ENCODE measurements around the gene RALGPS1. TPM values are rescaled to one million over a fixed set of nuclear protein-coding genes. Genes with fewer than 3 reads are reported as not detected.

The RALGPS1 gene
- total RNA-seq, 2 donors from 2014 or later, result 15.3 to 79.4 TPM

GRCh38 chr9:127035948-127036347 lies 121.4 kb downstream of the RALGPS1 start:
- Histone ChIP-seq H3K4me1 (no peaks in the 10 kb centered on the region), H3K4me3 (no peak overlapping the region), H3K27me3 (no peaks in the 10 kb centered on the region), H3K9me3 (no peaks in the 10 kb centered on the region), H3K36me3 (replicated peaks in 1 of 2; ENCODE audit: insufficient read depth in 1 of 2, low read depth in 2 of 2) (no peaks in the 10 kb centered on the region), H3K27ac (peak overlapping the region in 1 of 4 donors; percentile 14)
- intact Hi-C loops (cut with DNase I), result no loop called here
- ATAC-seq (peak; percentile 60), DNase-seq (peak in 3 of 4 donors; percentile 22 to 33 (median 31))
- WGBS, 2 donors, result 75 to 84% methylated on average over 2 to 4 of the region's 4 CpGs
- TF ChIP-seq, protein P1, sequence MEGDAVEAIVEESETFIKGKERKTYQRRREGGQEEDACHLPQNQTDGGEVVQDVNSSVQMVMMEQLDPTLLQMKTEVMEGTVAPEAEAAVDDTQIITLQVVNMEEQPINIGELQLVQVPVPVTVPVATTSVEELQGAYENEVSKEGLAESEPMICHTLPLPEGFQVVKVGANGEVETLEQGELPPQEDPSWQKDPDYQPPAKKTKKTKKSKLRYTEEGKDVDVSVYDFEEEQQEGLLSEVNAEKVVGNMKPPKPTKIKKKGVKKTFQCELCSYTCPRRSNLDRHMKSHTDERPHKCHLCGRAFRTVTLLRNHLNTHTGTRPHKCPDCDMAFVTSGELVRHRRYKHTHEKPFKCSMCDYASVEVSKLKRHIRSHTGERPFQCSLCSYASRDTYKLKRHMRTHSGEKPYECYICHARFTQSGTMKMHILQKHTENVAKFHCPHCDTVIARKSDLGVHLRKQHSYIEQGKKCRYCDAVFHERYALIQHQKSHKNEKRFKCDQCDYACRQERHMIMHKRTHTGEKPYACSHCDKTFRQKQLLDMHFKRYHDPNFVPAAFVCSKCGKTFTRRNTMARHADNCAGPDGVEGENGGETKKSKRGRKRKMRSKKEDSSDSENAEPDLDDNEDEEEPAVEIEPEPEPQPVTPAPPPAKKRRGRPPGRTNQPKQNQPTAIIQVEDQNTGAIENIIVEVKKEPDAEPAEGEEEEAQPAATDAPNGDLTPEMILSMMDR (IDR thresholded peaks at IDR 0.05), result no peak
- TF ChIP-seq POLR2A (IDR thresholded peaks at IDR 0.05), result no peak

GRCh38 chr9:127036437-127036836 lies 121.9 kb downstream of the RALGPS1 start:
- Histone ChIP-seq H3K9me3 (no peaks in the 10 kb centered on the region), H3K36me3 (replicated peaks in 1 of 2; ENCODE audit: insufficient read depth in 1 of 2, low read depth in 2 of 2) (no peaks in the 10 kb centered on the region), H3K4me1 (no peaks in the 10 kb centered on the region), H3K27me3 (no peaks in the 10 kb centered on the region), H3K27ac (no peak overlapping the region), H3K4me3 (no peak overlapping the region)
- no peak for TF ChIP-seq POLR2A (IDR thresholded peaks at IDR 0.05)
- TF ChIP-seq, protein P1 (IDR thresholded peaks at IDR 0.05), result no peak
- ATAC-seq (no peak), DNase-seq (no peak)
- WGBS, 2 donors, result 90 to 92% methylated on average over 2 of the region's 2 CpGs
- intact Hi-C loops (cut with DNase I), result no loop called here

DNA sequence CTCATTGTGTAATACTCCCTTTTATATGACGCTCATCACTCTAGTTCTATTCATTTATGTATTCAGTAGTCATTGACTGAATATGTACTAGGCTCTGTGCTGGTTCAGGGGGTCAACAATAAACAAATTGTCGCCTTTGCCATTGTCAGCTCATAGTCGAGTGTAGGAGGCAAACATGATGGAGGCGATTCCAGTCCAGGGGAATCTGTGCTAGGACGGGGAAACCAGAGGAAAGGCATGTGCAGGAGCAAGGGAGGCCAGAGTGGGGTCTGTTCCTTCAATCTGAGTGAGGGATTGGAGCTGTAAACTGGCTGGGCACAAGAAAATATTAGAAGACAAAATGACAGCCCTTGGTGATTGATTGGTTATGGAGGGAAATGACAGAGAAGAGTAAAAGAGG lies 123.9 kb downstream of the RALGPS1 start:
- Histone ChIP-seq H3K27ac (no peak overlapping the region), H3K27me3 (no peaks in the 10 kb centered on the region), H3K9me3 (no peaks in the 10 kb centered on the region), H3K4me3 (no peak overlapping the region), H3K36me3 (replicated peaks in 1 of 2; ENCODE audit: insufficient read depth in 1 of 2, low read depth in 2 of 2) (no peaks in the 10 kb centered on the region), H3K4me1 (no peaks in the 10 kb centered on the region)
- intact Hi-C loops (cut with DNase I), result no loop called here
- DNase-seq (no peak), ATAC-seq (no peak)
- whole genome bisulfite sequencing, 2 donors, result 86 to 93% methylated on average over 5 of the region's 5 CpGs
- no peak for TF ChIP-seq POLR2A (IDR thresholded peaks at IDR 0.05)
- TF ChIP-seq, protein P1 (IDR thresholded peaks at IDR 0.05), result no peak

GRCh38 chr9:127039492-127039891 lies 124.9 kb downstream of the RALGPS1 start:
- TF ChIP-seq POLR2A (IDR thresholded peaks at IDR 0.05), result no peak
- TF ChIP-seq, protein P1 (IDR thresholded peaks at IDR 0.05), result no peak
- 88 to 100% methylated on average over 2 of the region's 2 CpGs for WGBS, 2 donors
- Histone ChIP-seq H3K27ac (no peak overlapping the region), H3K9me3 (no peaks in the 10 kb centered on the region), H3K36me3 (replicated peaks in 1 of 2; ENCODE audit: insufficient read depth in 1 of 2, low read depth in 2 of 2) (no peaks in the 10 kb centered on the region), H3K4me1 (no peaks in the 10 kb centered on the region), H3K27me3 (no peaks in the 10 kb centered on the region), H3K4me3 (no peak overlapping the region)
- intact Hi-C loops (cut with DNase I), result no loop called here
- no peak for ATAC-seq
- DNase-seq, result no peak

- H3K4me3 ChIP-seq, result no peak overlapping the region
- H3K36me3 ChIP-seq (replicated peaks in 1 of 2; ENCODE audit: insufficient read depth in 1 of 2, low read depth in 2 of 2), result no peaks in the 10 kb centered on the region
- no peaks in the 10 kb centered on the region for H3K9me3 ChIP-seq
- TF ChIP-seq POLR2A (IDR thresholded peaks at IDR 0.05), result no peak
- TF ChIP-seq, protein P1 (IDR thresholded peaks at IDR 0.05), result no peak
- intact Hi-C loops (cut with DNase I), result no loop called here
- no peak for DNase-seq
- no peaks in the 10 kb centered on the region for H3K27me3 ChIP-seq
- WGBS, 2 donors, result 93 to 100% methylated on average over 1 of the region's 1 CpG
- H3K4me1 ChIP-seq, result no peaks in the 10 kb centered on the region
- ATAC-seq, result no peak
- no peak overlapping the region for H3K27ac ChIP-seq
Observed at GRCh38 chr9:127045148-127045547, 130.6 kb downstream of the RALGPS1 start.
